Gastroesophageal sphincter (tissue), 4 donors: ENCODE results near the gene RAI1. TPM values are rescaled to one million over a fixed set of nuclear protein-coding genes. Genes with fewer than 3 reads are reported as not detected.
A peak's percentile ranks its signal among the peaks of the same experiment; 100 is the strongest.

Source experiments
- ATAC-seq: fragments of 150-250 bp; one replicate; pipeline ENCODE4 v1.9.1; 2016; ENCODE audit warnings: mild to moderate bottlenecking, moderate library complexity
- H3K27ac ChIP-seq, 4 donors: fragments of 200-600 bp; sonication (generic) in 3 of 4; 1 replicate in 3 of 4; 2 replicates in 1 of 4; pipeline ENCODE4 v1.5.1; 2016 to 2019
- H3K27me3 ChIP-seq: fragments of 200-600 bp; sonication (generic); one replicate; pipeline ENCODE4 v1.5.1; 2019
- H3K36me3 ChIP-seq, 2 donors: fragments of 200-600 bp; sonication (generic); one replicate each; pipeline ENCODE4 v1.5.1; 2019; ENCODE audit warnings: control low read depth in 1 of 2
- H3K4me1 ChIP-seq, 3 donors: fragments of 200-600 bp; sonication (generic); 1 replicate in 2 of 3; 2 replicates in 1 of 3; pipeline ENCODE4 v1.5.1; 2016 to 2019; ENCODE audit warnings: control low read depth in 2 of 3
- H3K4me3 ChIP-seq, 2 donors: fragments of 200-600 bp; sonication (generic); one replicate each; pipeline ENCODE4 v1.5.1; 2019; ENCODE audit warnings: mild to moderate bottlenecking in 1 of 2, moderate library complexity in 1 of 2
- H3K9me3 ChIP-seq, 3 donors: fragments of 200-600 bp; sonication (generic); one replicate each; pipeline ENCODE4 v1.5.1; 2017 to 2019; ENCODE audit warnings: control low read depth in 2 of 3
- EP300 ChIP-seq: sonication (generic); formaldehyde crosslinking; IDR thresholded peaks from one replicate; pipeline ENCODE4 v1.6.1; 2017; ENCODE audit warnings: antibody characterized with exemption, mild to moderate bottlenecking
- POLR2A ChIP-seq, 2 donors: fragments of 450-650 bp; IDR thresholded peaks; one replicate each; pipeline ENCODE4 v1.6.1; 2017; ENCODE audit warnings: antibody characterized with exemption in 2 of 2, mild to moderate bottlenecking in 2 of 2, moderate library complexity in 1 of 2
- POLR2AphosphoS5 ChIP-seq: sonication (generic); formaldehyde crosslinking; IDR thresholded peaks from one replicate; pipeline ENCODE4 v1.6.1; 2017; ENCODE audit warnings: antibody characterized with exemption
- WGBS, 2 donors: methylation state at CpG; one replicate each; pipeline ENCODE4 v1.1.5; 2018; ENCODE audit warnings: low coverage in 1 of 2; 5-methylcytosine and 5-hydroxymethylcytosine counted together
- total RNA-seq, 4 donors: library from RNA; depleted of rRNA; stranded (reverse); fragments of >200 nt; gene quantifications; one replicate each; pipeline ENCODE4 v1.1.0, GENCODE V29; 2016
- TF ChIP-seq, protein P1 (sequence below), 4 experiments: fragments of 200-600 bp in 2 of 4; fragments of 450-650 bp in 2 of 4; sonication (generic) in 1 of 4; IDR thresholded peaks; one replicate each; pipeline ENCODE4 v1.5.1; 2017 to 2019; ENCODE audit warnings: antibody characterized with exemption in 4 of 4, mild to moderate bottlenecking in 2 of 4, moderate library complexity in 2 of 4

RAI1 gene
- total RNA-seq, 4 donors from 2014 or later = 15.9 to 39.7 (median 28.3) TPM

DNA sequence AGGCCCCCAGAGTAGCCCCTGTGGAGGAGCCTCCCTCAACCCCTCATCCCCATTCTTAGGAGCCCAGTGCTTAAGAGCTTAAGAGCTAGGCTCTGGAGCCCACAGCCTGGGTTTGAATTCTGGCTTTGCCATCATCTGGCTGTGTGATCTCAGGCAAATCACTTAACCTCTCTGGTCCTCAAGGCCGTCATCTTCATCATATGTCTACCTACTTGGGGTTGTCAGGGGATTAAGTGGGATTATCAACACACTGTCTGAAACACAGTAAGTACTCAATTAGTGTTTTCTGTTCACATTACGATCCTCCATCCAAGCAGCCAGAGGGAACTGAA, 150.7 kb downstream of the RAI1 start:
- H3K27ac ChIP-seq = peak overlapping the region in 3 of 4 donors; percentile 38 to 66 (median 62)
- H3K9me3 ChIP-seq = no peaks in the 10 kb centered on the region
- H3K27me3 ChIP-seq = no peaks in the 10 kb centered on the region
- no peak for TF ChIP-seq POLR2AphosphoS5
- no peak for TF ChIP-seq POLR2A (IDR thresholded peaks at IDR 0.05)
- no peak for TF ChIP-seq EP300
- TF ChIP-seq, protein P1, sequence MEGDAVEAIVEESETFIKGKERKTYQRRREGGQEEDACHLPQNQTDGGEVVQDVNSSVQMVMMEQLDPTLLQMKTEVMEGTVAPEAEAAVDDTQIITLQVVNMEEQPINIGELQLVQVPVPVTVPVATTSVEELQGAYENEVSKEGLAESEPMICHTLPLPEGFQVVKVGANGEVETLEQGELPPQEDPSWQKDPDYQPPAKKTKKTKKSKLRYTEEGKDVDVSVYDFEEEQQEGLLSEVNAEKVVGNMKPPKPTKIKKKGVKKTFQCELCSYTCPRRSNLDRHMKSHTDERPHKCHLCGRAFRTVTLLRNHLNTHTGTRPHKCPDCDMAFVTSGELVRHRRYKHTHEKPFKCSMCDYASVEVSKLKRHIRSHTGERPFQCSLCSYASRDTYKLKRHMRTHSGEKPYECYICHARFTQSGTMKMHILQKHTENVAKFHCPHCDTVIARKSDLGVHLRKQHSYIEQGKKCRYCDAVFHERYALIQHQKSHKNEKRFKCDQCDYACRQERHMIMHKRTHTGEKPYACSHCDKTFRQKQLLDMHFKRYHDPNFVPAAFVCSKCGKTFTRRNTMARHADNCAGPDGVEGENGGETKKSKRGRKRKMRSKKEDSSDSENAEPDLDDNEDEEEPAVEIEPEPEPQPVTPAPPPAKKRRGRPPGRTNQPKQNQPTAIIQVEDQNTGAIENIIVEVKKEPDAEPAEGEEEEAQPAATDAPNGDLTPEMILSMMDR (IDR thresholded peaks at IDR 0.05) = no peak
- H3K36me3 ChIP-seq = peaks cover 0 to 16% of the 10 kb centered on the region in 2 donors
- H3K4me3 ChIP-seq = no peak overlapping the region
- ATAC-seq = no peak
- H3K4me1 ChIP-seq = peaks cover 0 to 82% (median 23%) of the 10 kb centered on the region in 3 donors
- WGBS, 2 donors = 61 to 82% methylated on average over 2 of the region's 2 CpGs

DNA sequence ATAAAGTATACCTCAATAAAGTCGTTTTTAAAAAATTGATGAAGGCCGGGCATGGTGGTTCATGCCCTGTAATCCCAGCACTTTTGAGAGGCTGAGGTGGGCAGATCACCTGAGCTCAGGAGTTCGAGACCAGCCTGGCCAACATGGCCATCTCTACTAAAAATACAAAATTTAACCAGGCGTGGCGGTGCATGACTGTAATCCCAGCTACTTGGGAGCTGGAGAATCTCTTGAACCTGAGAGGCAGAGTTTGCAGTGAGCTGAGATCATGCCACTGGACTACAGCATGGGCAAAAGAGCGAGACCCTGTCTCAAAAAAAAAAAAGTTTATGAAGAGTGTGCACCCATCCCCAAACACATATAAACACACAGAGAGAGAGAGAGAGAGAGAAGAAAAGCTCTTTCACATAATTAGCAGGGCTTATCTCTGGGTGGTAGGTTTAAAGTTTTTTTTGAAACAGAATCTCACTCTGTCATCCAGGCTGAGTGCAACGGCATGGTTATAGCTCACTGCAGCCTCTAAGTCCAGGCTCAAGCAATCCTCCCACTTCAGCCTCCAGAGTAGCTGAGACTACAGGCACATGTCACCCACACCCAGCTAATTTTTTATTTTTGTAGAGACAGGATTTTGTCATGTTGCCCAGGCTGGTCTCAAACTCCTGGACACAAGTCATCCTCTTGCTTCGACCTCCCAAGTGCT, 152.6 kb downstream of the RAI1 start:
- TF ChIP-seq POLR2AphosphoS5 (no peak), EP300 (no peak), POLR2A (IDR thresholded peaks at IDR 0.05) (no peak)
- TF ChIP-seq, protein P1 (IDR thresholded peaks at IDR 0.05) = no peak
- Histone ChIP-seq H3K4me1 (peaks cover 8 to 85% (median 41%) of the 10 kb centered on the region in 3 donors), H3K27me3 (no peaks in the 10 kb centered on the region), H3K36me3 (peaks cover 0 to 4% of the 10 kb centered on the region in 2 donors), H3K27ac (peak overlapping the region in 3 of 4 donors; percentile 98 to 100 (median 100)), H3K4me3 (no peak overlapping the region), H3K9me3 (no peaks in the 10 kb centered on the region)
- ATAC-seq = no peak
- 71 to 75% methylated on average over 5 to 8 of the region's 8 CpGs for WGBS, 2 donors

DNA sequence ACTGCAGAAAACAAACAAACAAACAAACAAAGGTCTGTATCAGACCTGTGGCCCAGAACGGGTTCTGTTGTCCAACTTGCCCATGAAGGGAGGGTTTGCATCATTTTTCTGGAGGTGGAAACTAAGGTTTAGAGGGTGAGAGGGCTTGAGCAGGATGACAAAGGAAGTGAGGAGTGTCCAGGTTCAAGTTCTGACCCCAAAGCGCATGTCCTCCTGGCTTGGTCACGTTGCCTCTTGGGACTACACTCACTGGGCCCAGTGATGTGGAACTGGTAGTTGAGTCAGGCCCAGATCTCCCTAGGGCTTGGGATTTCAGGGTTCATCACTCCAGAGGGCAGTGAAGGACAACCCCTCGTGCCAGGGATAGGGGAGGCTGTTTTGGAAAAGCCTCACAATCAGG, 153.7 kb downstream of the RAI1 start:
- peak overlapping the region in 1 of 2 donors; percentile 97 for H3K4me3 ChIP-seq
- H3K27ac ChIP-seq = peak overlapping the region; percentile 93 to 100 (median 99)
- peaks cover 8 to 90% (median 51%) of the 10 kb centered on the region in 3 donors for H3K4me1 ChIP-seq
- WGBS, 2 donors = 61 to 100% methylated on average over 1 to 3 of the region's 4 CpGs
- no peaks in the 10 kb centered on the region for H3K9me3 ChIP-seq
- ATAC-seq = no peak
- no peak for TF ChIP-seq POLR2A (IDR thresholded peaks at IDR 0.05)
- H3K27me3 ChIP-seq = no peaks in the 10 kb centered on the region
- peaks cover 0 to 4% of the 10 kb centered on the region in 2 donors for H3K36me3 ChIP-seq

DNA sequence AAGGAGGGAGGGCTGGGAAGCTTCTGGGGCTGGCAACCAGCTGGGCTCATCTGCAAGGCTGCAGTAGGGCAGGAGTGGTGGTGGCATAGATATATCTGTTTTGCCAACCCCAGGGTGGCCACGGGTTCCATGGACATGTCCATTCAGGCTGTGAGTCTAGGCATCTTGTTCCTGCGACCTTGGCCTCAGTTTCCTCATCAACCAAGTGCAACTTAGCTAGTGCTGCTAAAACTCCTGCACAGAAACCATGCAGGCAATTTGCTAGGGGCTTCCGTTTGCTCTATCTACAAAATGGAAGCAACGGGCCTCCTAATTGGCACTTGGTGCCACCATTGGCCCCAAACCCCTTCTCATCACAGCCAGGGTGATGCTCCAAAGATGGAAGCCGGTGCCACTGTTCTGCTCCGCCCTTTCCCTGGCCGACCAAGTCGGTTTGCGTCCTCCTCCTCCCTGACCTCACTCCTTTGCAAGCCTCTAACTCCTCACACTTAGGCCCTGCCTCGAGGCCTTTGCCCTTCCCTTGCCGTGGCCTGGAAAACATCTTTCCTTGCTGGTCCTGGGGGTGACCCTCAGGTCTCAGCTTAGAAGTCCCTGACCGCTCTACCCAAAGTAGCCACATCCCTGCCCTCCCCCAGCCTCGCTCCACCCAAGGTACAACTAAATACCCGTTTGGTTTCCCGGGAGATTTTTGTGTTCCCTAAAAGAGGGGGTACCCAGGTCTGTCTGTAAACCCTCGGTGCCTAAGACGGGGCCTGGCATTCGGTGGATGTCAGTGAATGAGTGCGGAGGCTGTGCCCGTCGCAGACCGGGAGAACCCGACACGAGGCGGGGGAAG, 154.4 kb downstream of the RAI1 start:
- H3K36me3 ChIP-seq = peaks cover 0 to 4% of the 10 kb centered on the region in 2 donors
- peak; percentile 0 for ATAC-seq
- 19 to 44% methylated on average over 9 to 12 of the region's 25 CpGs for WGBS, 2 donors
- TF ChIP-seq POLR2AphosphoS5 (no peak), EP300 (no peak), POLR2A (IDR thresholded peaks at IDR 0.05) (no peak)
- TF ChIP-seq, protein P1 (IDR thresholded peaks at IDR 0.05) = no peak
- peak overlapping the region; percentile 93 to 100 (median 99) for H3K27ac ChIP-seq
- no peaks in the 10 kb centered on the region for H3K27me3 ChIP-seq
- no peaks in the 10 kb centered on the region for H3K9me3 ChIP-seq
- H3K4me3 ChIP-seq = peak overlapping the region; percentile 79 to 97
- peaks cover 8 to 88% (median 56%) of the 10 kb centered on the region in 3 donors for H3K4me1 ChIP-seq

DNA sequence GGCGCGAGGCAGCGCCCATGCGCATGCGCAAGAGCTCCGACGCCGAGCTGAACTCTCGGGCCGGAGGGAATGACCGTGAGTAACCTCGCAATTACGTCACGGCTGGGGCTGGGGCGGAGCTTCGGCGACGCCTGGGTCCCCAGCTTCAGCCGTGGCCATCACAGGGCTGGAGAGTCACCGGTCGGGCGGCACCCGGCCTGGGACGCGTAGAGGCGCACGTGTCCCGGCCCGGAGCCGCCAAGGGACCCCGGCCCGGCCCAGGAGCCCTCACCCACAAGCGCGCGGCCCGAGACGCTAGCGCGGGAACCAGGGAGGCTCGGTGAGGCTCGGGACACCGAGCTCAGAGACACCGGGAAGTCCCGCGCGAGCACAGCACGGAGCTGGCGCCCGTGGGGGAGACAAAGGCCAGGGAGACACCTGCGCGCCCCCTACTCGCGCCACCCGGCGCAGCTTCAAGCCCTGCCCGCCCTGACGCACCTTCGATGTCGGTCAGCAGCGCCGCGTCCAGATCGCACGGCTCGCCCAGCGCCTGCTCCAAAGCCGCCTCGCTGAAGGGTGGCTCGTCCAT, 155.1 kb downstream of the RAI1 start:
- Histone ChIP-seq H3K27ac (peak overlapping the region; percentile 93 to 100 (median 99)), H3K4me1 (peaks cover 8 to 88% (median 56%) of the 10 kb centered on the region in 3 donors), H3K4me3 (peak overlapping the region; percentile 79 to 97), H3K36me3 (peaks cover 0 to 4% of the 10 kb centered on the region in 2 donors), H3K27me3 (no peaks in the 10 kb centered on the region), H3K9me3 (no peaks in the 10 kb centered on the region)
- TF ChIP-seq POLR2AphosphoS5 (peak; percentile 98), EP300 (no peak), POLR2A (IDR thresholded peaks at IDR 0.05) (peak; percentile 99)
- TF ChIP-seq, protein P1 (IDR thresholded peaks at IDR 0.05) = no peak
- peak; percentile 80 for ATAC-seq
- 0% methylated on average over 6 of the region's 69 CpGs; no CpG with 5 or more reads in 1 of the 2 donors for WGBS, 2 donors
